HG03439 (cell line): ENCODE data around the gene ICOS.

ENCODE experiments used
- ATAC-seq: cut with Tn5 transposase; IDR thresholded peaks from one replicate; pipeline ENCODE4 v1.9.1; 2021; ENCODE audit warnings: mild to moderate bottlenecking, moderate library complexity; ENCODE audit not compliant: unreplicated experiment

The ICOS gene

GRCh38 chr2:204005940-204006721 is 69.6 kb downstream of the ICOS start:
- ATAC-seq: no peak

GRCh38 chr2:204008352-204008751 is 71.8 kb downstream of the ICOS start:
- no peak for ATAC-seq

- no peak for ATAC-seq
These were observed 74.3 kb downstream of the ICOS start for GRCh38 chr2:204010628-204011560.
